ENCODE measurements around the gene SREBF1. TPM values are rescaled to one million over a fixed set of nuclear protein-coding genes. Genes with fewer than 3 reads are reported as not detected.

Gene SREBF1
- 19.1 and 24.7 TPM in 2 replicates for total RNA-seq (2014; rRNA removed; shearing (Covaris generic))

GRCh38 chr17:17836818-17837379 lies at the start of gene SREBF1:
Gene SREBF1 (minus strand): TSS chr17:17836986. CDS start chr17:17836817, 169 bp downstream.
- peak; percentile 66 for DNase-seq (ENCODE audit: low read depth)

- DNase-seq (ENCODE audit: low read depth): no peak
Observed at GRCh38 chr17:17886226-17886625, 49.4 kb upstream of the SREBF1 start.

DNA sequence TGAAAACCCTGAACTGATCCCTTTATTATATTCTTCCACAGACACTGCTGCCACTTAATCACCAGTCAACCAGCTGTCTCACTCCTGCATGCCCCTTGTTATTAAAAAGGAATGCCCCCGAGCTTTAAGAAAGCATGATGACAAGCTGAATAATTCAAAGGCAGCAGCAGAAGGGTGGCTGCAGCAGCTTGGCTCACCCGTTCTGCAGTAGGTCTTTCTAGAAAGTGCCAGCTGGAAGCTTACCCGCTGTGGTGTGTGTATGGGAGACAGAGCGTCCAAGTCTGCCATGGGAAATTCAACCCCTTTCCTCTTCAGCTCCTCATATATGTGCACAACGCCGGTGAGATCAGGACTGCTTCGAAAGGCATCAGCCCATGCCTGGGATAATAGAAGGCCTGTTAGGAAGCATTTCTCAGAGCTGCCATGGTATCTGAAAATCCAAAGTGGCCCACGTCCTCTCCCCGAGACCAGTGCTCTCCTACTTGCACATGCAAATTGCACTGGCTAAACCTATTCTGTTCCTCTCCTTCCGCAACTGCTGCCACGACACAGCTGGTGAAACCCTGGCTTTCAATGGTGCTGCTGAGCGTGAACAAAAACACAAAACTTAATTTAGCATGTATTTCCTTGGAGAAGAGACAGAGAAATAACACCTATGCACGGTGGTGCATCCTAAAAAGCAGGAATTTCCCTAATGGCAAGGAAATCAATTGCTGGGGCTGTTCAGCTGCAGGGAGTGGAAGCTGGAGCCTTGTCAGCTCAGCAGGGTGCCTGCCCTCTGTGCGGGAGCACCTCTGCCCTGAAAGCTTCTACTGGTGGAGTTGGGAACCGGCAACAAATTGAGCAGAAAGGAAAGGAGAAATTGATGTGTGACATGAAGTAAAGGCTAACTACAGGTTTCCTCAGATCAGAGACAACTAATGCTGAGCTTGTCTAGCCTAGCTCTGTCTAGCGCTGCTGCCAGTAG lies 47.9 kb upstream of the SREBF1 start:
- no peak for DNase-seq (ENCODE audit: low read depth)

GRCh38 chr17:17883801-17884200 lies 47.0 kb upstream of the SREBF1 start:
- DNase-seq (ENCODE audit: low read depth): no peak

GRCh38 chr17:17882082-17882581 lies 45.3 kb upstream of the SREBF1 start:
- no peak for DNase-seq (ENCODE audit: low read depth)

- DNase-seq (ENCODE audit: low read depth): no peak
Observed at GRCh38 chr17:17880577-17881196, 43.9 kb upstream of the SREBF1 start.

- peak; percentile 72 for DNase-seq (ENCODE audit: low read depth)
Observed at GRCh38 chr17:17877529-17878358, 41.0 kb upstream of the SREBF1 start.

DNA sequence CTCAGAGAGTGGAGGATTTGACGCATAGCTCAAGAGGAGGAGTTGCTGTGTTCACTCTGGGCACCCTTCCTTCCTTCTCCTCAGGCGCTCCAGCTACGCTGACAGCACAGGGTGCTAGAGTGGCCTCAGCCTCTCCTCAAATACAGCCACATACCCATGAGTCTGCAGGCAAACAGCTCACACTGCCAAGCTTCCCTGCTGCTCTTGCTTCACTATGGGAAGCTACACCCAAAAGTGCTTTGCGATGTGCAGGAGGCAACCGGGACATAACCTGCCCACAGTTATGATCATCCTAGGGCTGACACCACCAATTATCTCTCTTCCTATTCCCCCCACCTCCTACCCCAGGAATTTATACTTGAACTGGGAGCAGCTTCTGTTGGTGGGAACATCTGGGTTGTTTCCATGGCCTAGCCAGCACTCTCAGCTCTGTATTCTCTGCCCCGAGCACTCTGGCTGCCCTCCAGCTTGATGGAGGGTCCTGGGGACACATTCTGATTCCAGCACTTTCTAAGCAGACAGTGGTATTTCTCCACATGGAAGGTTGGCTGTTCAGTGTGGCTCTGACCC lies 40.3 kb upstream of the SREBF1 start:
- DNase-seq (ENCODE audit: low read depth): no peak

- peak; percentile 76 for DNase-seq (ENCODE audit: low read depth)
Observed at GRCh38 chr17:17874478-17874877, 37.7 kb upstream of the SREBF1 start.

- no peak for DNase-seq (ENCODE audit: low read depth)
Observed at GRCh38 chr17:17873450-17873991, 36.7 kb upstream of the SREBF1 start.

DNA sequence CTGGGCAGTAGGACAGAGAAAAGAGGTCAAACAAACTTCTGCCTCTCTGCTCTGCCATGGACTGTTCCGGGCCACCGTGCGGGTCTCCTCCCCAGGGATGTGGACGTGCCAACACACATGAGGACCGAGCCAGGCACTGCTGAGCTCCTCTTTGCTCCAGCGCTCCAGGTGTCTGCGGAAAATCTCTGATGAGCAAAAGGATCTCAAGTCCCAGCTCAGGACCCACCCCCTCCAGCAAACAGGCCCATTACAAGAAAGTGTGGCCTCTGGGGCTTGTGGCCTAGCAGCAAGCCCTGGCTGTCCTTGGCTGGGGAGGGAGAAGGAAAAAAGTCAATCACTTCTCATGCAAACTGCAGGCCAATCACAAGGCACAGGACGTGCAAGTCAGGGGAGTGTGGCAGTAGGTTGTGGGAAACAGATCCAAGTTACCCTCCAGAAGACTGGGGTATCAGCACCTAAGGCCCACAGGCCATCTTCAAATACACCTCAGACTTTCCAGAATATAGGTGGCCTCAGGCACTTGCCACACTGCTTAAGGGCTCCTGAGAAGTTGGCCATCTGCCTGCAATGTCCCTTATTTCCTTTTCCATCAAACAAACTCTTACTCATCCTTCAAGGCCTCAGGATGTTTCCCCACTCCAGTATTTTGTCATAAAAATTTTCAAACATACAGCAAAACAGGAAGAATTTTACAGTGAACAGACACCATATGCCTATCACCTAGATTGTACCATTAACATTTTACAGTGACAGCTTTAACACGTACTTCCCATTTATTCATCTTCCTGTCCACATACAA lies 36.0 kb upstream of the SREBF1 start:
- no peak for DNase-seq (ENCODE audit: low read depth)

- no peak for DNase-seq (ENCODE audit: low read depth)
Observed at GRCh38 chr17:17871913-17872312, 35.1 kb upstream of the SREBF1 start.

DNA sequence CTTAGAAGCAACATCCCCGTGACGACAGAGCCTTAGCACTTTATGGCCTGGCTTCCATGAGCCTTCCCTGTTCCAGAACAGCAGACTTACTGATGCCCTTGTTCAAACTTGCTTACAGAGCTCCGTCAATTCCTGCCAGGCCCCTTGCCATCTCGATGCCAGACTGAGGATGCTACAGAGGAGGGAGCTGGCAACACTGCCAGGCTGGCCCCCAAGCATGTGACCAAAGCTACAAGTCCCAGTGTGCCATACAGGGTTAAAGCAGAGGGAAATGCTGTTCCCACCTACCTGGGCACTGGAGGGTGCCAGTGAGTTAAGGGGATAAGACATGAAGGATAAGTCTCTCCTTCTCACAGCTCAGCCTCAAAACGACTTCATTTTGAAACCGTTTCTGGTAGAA lies 33.5 kb upstream of the SREBF1 start:
- DNase-seq (ENCODE audit: low read depth): no peak

GRCh38 chr17:17868641-17869522 lies 32.1 kb upstream of the SREBF1 start:
- DNase-seq (ENCODE audit: low read depth): no peak

GRCh38 chr17:17866897-17867296 lies 30.1 kb upstream of the SREBF1 start:
- DNase-seq (ENCODE audit: low read depth): no peak

GRCh38 chr17:17866425-17866824 lies 29.6 kb upstream of the SREBF1 start:
- DNase-seq (ENCODE audit: low read depth): no peak

- no peak for DNase-seq (ENCODE audit: low read depth)
Observed at GRCh38 chr17:17865035-17865434, 28.2 kb upstream of the SREBF1 start.

- DNase-seq (ENCODE audit: low read depth): no peak
Observed at GRCh38 chr17:17860766-17861107, 24.0 kb upstream of the SREBF1 start.
